Measurements from ENCODE around the gene PLXDC2. TPM values are rescaled to one million over a fixed set of nuclear protein-coding genes. Genes with fewer than 3 reads are reported as not detected.

Gene PLXDC2
- polyA plus RNA-seq, 2 donors, result 11.9 to 13.0 TPM

DNA sequence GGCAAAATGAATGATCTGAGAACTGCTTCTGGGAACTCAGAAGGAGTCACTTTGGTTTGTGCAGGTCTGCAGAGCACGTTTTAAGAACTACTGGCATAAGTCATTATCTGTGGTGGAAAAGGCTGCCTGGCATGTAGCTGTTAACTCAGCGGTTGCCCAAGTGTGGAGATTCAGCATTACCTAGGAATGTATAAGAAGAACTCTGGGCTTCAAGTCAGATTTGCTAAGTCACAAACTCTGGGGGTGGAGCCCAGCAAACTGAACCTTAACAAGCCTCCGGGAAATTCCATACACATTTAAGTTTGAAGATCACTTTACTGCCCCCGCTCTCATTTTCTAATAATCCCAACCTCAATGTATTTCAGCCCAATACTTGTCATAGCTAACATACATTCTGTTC, 31.1 kb downstream of the PLXDC2 start:
- no peak overlapping the region for H3K27ac ChIP-seq (ENCODE audit: low read depth in 2 of 2, low read length in 1 of 2)

DNA sequence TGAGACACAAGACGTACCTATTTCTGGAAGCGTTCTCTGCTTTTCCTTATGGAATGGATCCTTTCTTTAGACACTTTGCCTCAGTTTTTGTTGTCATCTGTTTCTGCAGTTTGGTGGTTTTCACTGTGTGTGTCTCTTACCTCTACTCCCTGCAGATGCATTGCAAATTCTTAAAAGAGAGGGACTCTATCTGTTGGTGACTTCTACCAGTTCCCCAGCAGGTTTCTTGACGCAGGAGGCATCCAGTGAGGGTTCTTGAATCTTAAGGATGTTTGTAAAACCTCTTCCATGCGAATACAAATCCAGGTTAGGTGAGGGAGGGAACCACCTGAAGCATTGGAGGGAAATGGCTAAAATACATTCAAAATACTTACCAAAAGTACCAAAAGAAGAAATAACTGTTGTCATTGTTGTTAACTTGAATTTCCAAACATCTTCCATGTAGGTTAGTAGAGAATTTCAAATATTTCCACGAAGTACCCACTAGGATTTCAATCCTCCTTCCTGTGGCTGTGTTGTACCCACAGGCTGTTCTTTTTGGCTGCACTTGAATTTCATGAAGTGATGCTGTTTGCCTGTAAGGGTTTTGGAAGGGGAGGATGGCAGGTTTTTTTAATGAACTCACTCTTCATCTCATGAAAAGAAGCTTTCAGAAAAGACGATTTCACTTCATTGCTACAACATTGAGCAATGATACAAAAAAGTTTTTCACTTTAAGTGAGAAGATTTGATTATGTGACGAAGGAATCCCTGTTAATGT, 32.2 kb downstream of the PLXDC2 start:
- no peaks in the 10 kb centered on the region for H3K27me3 ChIP-seq (ENCODE audit: control insufficient read depth in 1 of 2, insufficient read depth in 2 of 2, low read length in 2 of 2)
- no peak overlapping the region for H3K27ac ChIP-seq (ENCODE audit: low read depth in 2 of 2, low read length in 1 of 2)
- no peaks in the 10 kb centered on the region for H3K9me3 ChIP-seq (ENCODE audit: control insufficient read depth in 2 of 2, insufficient read depth in 1 of 2, low read depth in 1 of 2, low read length in 1 of 2)
- no peak overlapping the region for H3K4me3 ChIP-seq (ENCODE audit: low read depth in 1 of 2, low read length in 2 of 2)
- H3K4me1 ChIP-seq (ENCODE audit: control insufficient read depth in 2 of 2, insufficient read depth in 2 of 2, low read length in 1 of 2), result peaks cover 0 to 2% of the 10 kb centered on the region in 2 donors
- H3K36me3 ChIP-seq (ENCODE audit: control insufficient read depth in 2 of 2, insufficient read depth in 2 of 2, low read length in 1 of 2), result no peaks in the 10 kb centered on the region
- 71 to 75% methylated on average over 7 of the region's 7 CpGs for WGBS, 2 donors

More for the DNA sequence above, 31.1 kb downstream of the PLXDC2 start:
- Histone ChIP-seq H3K9me3 (ENCODE audit: control insufficient read depth in 2 of 2, insufficient read depth in 1 of 2, low read depth in 1 of 2, low read length in 1 of 2) (no peaks in the 10 kb centered on the region), H3K4me1 (ENCODE audit: control insufficient read depth in 2 of 2, insufficient read depth in 2 of 2, low read length in 1 of 2) (peaks cover 0 to 2% of the 10 kb centered on the region in 2 donors), H3K27me3 (ENCODE audit: control insufficient read depth in 1 of 2, insufficient read depth in 2 of 2, low read length in 2 of 2) (no peaks in the 10 kb centered on the region), H3K4me3 (ENCODE audit: low read depth in 1 of 2, low read length in 2 of 2) (no peak overlapping the region), H3K36me3 (ENCODE audit: control insufficient read depth in 2 of 2, insufficient read depth in 2 of 2, low read length in 1 of 2) (no peaks in the 10 kb centered on the region)
- 49 to 64% methylated on average over 4 of the region's 4 CpGs for WGBS, 2 donors

DNA sequence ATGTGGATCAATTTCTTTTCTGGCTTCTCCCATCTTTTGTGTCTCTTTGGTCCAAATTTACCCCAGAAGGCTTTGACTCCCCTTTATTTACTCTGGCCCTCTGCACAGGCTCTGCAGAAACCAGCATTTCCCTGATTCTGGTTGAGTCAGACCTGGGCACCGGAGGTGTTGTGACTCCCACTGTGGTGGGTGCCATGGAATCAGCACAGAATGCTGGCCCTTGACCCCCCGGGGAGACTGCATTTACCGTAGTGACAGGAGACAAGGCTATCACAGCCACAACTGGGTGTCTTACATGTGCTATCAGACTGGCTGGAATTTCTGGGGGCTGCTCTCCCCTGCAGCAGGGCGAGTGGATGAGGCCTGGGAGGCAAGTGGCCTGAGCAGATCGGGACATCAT, 37.6 kb downstream of the PLXDC2 start:
- Histone ChIP-seq H3K4me1 (ENCODE audit: control insufficient read depth in 2 of 2, insufficient read depth in 2 of 2, low read length in 1 of 2) (no peaks in the 10 kb centered on the region), H3K27ac (ENCODE audit: low read depth in 2 of 2, low read length in 1 of 2) (no peak overlapping the region), H3K9me3 (ENCODE audit: control insufficient read depth in 2 of 2, insufficient read depth in 1 of 2, low read depth in 1 of 2, low read length in 1 of 2) (no peaks in the 10 kb centered on the region), H3K4me3 (ENCODE audit: low read depth in 1 of 2, low read length in 2 of 2) (no peak overlapping the region), H3K36me3 (ENCODE audit: control insufficient read depth in 2 of 2, insufficient read depth in 2 of 2, low read length in 1 of 2) (no peaks in the 10 kb centered on the region), H3K27me3 (ENCODE audit: control insufficient read depth in 1 of 2, insufficient read depth in 2 of 2, low read length in 2 of 2) (no peaks in the 10 kb centered on the region)
- 77 to 94% methylated on average over 5 of the region's 5 CpGs for WGBS, 2 donors

DNA sequence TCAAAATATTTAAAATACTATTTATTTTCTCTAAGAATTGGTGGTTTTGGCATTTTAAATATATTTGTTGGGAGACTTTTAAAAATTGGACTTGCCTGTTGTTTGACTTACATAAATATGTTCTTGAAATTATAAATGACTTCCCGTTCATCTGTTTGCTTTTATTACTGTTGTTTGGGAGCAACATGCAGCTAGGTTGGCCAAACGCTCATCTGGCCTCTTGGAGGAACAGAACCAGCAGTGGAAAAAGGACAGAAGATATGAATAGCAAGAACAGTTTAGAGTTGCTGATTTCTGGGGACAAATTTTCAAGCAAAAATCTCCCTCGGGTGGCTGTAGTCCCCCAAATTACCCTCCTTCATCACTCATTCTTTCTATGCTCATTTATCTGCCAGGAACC, 41.6 kb downstream of the PLXDC2 start:
- no peak overlapping the region for H3K4me3 ChIP-seq (ENCODE audit: low read depth in 1 of 2, low read length in 2 of 2)
- no peaks in the 10 kb centered on the region for H3K4me1 ChIP-seq (ENCODE audit: control insufficient read depth in 2 of 2, insufficient read depth in 2 of 2, low read length in 1 of 2)
- no peak overlapping the region for H3K27ac ChIP-seq (ENCODE audit: low read depth in 2 of 2, low read length in 1 of 2)
- H3K27me3 ChIP-seq (ENCODE audit: control insufficient read depth in 1 of 2, insufficient read depth in 2 of 2, low read length in 2 of 2), result no peaks in the 10 kb centered on the region
- WGBS, 2 donors, result 74 to 79% methylated on average over 3 of the region's 3 CpGs
- no peaks in the 10 kb centered on the region for H3K9me3 ChIP-seq (ENCODE audit: control insufficient read depth in 2 of 2, insufficient read depth in 1 of 2, low read depth in 1 of 2, low read length in 1 of 2)
- no peaks in the 10 kb centered on the region for H3K36me3 ChIP-seq (ENCODE audit: control insufficient read depth in 2 of 2, insufficient read depth in 2 of 2, low read length in 1 of 2)

DNA sequence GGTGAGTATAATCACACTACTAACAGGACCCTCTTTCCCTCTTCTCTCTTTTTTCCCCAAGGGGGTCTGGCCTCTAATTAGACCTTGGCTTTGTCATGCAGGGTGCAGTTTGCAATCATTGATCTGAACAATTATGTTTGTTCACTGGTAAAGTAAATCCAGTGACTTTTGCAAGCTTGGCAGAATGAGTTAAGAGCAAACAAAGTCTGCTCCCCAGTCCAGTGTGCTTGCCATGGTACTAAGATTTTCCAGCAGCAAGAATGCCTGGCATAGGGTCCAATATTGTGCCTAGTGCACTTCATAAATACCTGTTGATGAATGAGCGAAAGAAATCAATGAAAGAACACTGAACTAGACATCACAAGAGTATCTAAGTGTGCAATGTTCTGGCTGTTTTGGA, 43.9 kb downstream of the PLXDC2 start:
- no peak overlapping the region for H3K27ac ChIP-seq (ENCODE audit: low read depth in 2 of 2, low read length in 1 of 2)
- H3K9me3 ChIP-seq (ENCODE audit: control insufficient read depth in 2 of 2, insufficient read depth in 1 of 2, low read depth in 1 of 2, low read length in 1 of 2), result no peaks in the 10 kb centered on the region
- no peaks in the 10 kb centered on the region for H3K27me3 ChIP-seq (ENCODE audit: control insufficient read depth in 1 of 2, insufficient read depth in 2 of 2, low read length in 2 of 2)
- no peak overlapping the region for H3K4me3 ChIP-seq (ENCODE audit: low read depth in 1 of 2, low read length in 2 of 2)
- no peaks in the 10 kb centered on the region for H3K36me3 ChIP-seq (ENCODE audit: control insufficient read depth in 2 of 2, insufficient read depth in 2 of 2, low read length in 1 of 2)
- 68 to 98% methylated on average over 1 of the region's 1 CpG for WGBS, 2 donors
- H3K4me1 ChIP-seq (ENCODE audit: control insufficient read depth in 2 of 2, insufficient read depth in 2 of 2, low read length in 1 of 2), result no peaks in the 10 kb centered on the region

DNA sequence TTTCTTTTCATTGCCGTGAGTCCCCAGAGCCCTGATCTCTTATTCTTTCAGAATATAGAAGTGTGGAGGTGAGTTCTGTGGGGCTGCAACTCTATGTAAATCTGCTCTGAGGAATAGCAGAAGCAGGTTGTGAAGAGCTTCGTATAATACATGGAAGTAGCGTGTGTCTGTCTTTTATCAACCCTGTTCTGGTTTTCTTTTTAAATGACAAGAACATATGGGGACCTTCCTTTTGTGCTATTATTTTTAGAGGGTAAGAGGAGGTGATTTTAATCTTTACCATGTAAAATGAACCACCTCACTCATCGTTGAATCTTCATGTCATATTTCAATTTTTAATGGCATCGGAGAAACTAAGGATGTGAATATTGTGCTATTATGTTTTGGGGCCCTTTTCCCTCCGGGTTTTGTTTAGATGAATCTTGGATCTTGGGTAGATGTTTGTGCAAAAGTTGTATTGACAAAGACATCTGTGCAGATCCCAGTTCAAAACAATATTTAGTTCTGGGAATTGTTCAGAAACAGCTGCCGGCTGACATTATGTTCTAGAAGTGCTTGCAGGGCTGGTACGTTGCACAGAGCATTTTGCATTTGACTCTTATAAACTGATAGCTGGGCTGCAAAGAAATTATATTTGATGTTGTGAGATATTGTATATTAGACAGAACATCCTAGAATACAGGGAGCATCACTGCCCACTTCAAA, 46.7 kb downstream of the PLXDC2 start:
- Histone ChIP-seq H3K4me1 (ENCODE audit: control insufficient read depth in 2 of 2, insufficient read depth in 2 of 2, low read length in 1 of 2) (no peaks in the 10 kb centered on the region), H3K36me3 (ENCODE audit: control insufficient read depth in 2 of 2, insufficient read depth in 2 of 2, low read length in 1 of 2) (no peaks in the 10 kb centered on the region), H3K27me3 (ENCODE audit: control insufficient read depth in 1 of 2, insufficient read depth in 2 of 2, low read length in 2 of 2) (no peaks in the 10 kb centered on the region), H3K27ac (ENCODE audit: low read depth in 2 of 2, low read length in 1 of 2) (no peak overlapping the region), H3K4me3 (ENCODE audit: low read depth in 1 of 2, low read length in 2 of 2) (no peak overlapping the region), H3K9me3 (ENCODE audit: control insufficient read depth in 2 of 2, insufficient read depth in 1 of 2, low read depth in 1 of 2, low read length in 1 of 2) (no peaks in the 10 kb centered on the region)
- 70 to 76% methylated on average over 8 of the region's 8 CpGs for WGBS, 2 donors

DNA sequence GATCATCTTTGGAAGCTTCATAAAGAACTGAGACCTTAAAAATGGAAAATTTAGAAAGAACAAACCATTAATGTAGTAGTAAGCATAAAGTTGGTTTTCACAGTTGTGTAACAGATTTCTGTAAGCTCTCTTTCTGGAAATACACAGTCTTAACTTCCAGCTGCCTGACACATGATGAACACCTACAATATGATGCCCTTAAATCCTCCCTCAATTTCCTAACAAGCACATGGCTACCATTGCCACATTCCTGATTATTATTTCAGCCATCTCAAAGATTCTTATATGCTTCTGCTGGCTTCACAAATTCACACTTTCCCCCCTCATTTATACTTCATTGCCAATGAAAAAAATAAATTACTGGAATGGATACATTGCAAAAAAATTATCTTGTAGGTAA, 49.4 kb downstream of the PLXDC2 start:
- Histone ChIP-seq H3K4me3 (ENCODE audit: low read depth in 1 of 2, low read length in 2 of 2) (no peak overlapping the region), H3K27ac (ENCODE audit: low read depth in 2 of 2, low read length in 1 of 2) (no peak overlapping the region), H3K36me3 (ENCODE audit: control insufficient read depth in 2 of 2, insufficient read depth in 2 of 2, low read length in 1 of 2) (no peaks in the 10 kb centered on the region), H3K4me1 (ENCODE audit: control insufficient read depth in 2 of 2, insufficient read depth in 2 of 2, low read length in 1 of 2) (no peaks in the 10 kb centered on the region), H3K9me3 (ENCODE audit: control insufficient read depth in 2 of 2, insufficient read depth in 1 of 2, low read depth in 1 of 2, low read length in 1 of 2) (no peaks in the 10 kb centered on the region), H3K27me3 (ENCODE audit: control insufficient read depth in 1 of 2, insufficient read depth in 2 of 2, low read length in 2 of 2) (no peaks in the 10 kb centered on the region)

DNA sequence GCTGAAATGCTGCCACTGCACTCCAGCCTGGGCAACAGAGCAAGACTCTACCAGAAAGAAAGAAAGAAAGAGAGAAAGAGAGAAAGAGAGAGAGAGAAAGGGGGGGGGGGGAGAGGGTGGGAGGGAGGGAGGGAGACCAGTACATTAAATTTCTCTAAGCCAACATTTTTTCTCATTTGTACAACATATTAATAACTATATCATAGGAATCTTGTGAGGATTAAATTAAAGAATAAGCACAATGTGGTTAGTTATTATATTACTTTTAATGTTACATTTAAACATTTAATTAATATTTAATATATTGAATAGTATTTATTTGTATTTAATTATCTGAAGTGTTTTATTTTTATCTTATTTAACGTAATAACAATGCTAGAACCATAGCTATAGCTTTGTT, 53.1 kb downstream of the PLXDC2 start:
- WGBS, 2 donors, result 72 to 92% methylated on average over 1 of the region's 1 CpG

DNA sequence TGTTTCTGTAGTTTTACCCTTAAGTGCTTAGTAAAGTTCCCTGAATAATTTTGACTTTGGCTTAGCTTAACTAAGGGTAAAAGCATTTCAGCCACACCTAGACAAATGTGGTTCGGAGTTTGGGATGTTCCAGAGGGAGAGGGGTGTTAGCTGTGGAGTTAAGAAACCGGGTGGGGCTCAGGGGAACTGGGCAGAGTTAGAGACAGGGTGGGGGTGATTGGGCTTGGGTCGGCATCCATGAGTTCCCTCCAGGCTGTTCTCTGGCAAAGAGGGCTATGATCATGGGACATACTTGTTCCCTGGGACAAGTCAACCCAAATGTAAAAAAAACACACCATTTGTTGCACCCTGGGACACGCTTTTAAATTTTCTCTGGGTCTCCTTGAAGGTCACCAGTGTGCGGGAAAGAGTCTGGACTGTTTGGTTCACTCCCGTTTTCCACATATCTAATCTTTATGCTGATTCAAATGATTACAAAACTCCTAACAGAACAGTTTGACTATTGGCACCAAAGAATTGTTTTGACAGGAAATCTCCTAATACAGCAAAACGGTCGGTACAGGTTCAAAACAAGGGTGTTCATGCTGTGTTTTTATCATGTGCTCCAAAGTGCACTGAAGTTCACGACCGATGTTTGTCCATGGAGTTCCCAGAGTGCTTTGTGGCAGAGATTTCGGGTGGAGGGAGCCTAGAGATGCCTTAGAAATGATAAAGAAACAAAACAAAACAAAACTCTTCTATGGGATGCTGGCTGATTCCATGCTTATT, 56.5 kb downstream of the PLXDC2 start:
- WGBS, 2 donors, result 74 to 80% methylated on average over 11 of the region's 11 CpGs
- Histone ChIP-seq H3K27ac (ENCODE audit: low read depth in 2 of 2, low read length in 1 of 2) (no peak overlapping the region), H3K9me3 (ENCODE audit: control insufficient read depth in 2 of 2, insufficient read depth in 1 of 2, low read depth in 1 of 2, low read length in 1 of 2) (no peaks in the 10 kb centered on the region)

More for the DNA sequence above, 53.1 kb downstream of the PLXDC2 start:
- H3K4me3 ChIP-seq (ENCODE audit: low read depth in 1 of 2, low read length in 2 of 2), result no peak overlapping the region
- H3K27me3 ChIP-seq (ENCODE audit: control insufficient read depth in 1 of 2, insufficient read depth in 2 of 2, low read length in 2 of 2), result no peaks in the 10 kb centered on the region
- no peaks in the 10 kb centered on the region for H3K36me3 ChIP-seq (ENCODE audit: control insufficient read depth in 2 of 2, insufficient read depth in 2 of 2, low read length in 1 of 2)
- no peak overlapping the region for H3K27ac ChIP-seq (ENCODE audit: low read depth in 2 of 2, low read length in 1 of 2)
- no peaks in the 10 kb centered on the region for H3K9me3 ChIP-seq (ENCODE audit: control insufficient read depth in 2 of 2, insufficient read depth in 1 of 2, low read depth in 1 of 2, low read length in 1 of 2)
- H3K4me1 ChIP-seq (ENCODE audit: control insufficient read depth in 2 of 2, insufficient read depth in 2 of 2, low read length in 1 of 2), result no peaks in the 10 kb centered on the region

More for the DNA sequence above, 56.5 kb downstream of the PLXDC2 start:
- H3K36me3 ChIP-seq (ENCODE audit: control insufficient read depth in 2 of 2, insufficient read depth in 2 of 2, low read length in 1 of 2), result no peaks in the 10 kb centered on the region
- H3K4me1 ChIP-seq (ENCODE audit: control insufficient read depth in 2 of 2, insufficient read depth in 2 of 2, low read length in 1 of 2), result no peaks in the 10 kb centered on the region
- no peak overlapping the region for H3K4me3 ChIP-seq (ENCODE audit: low read depth in 1 of 2, low read length in 2 of 2)
- H3K27me3 ChIP-seq (ENCODE audit: control insufficient read depth in 1 of 2, insufficient read depth in 2 of 2, low read length in 2 of 2), result no peaks in the 10 kb centered on the region
